Tibial artery (tissue), 4 donors: ENCODE data around the gene C1QTNF6.

Source experiments
- DNase-seq, 2 donors: peaks; one replicate each; pipeline ENCODE4 v3.0.0-alpha.2; 2019
- H3K27ac ChIP-seq, 2 donors: fragments of 200-600 bp; sonication (generic) in 1 of 2; 1 replicate in 1 of 2; 2 replicates in 1 of 2; pipeline ENCODE4 v1.5.1; 2018 to 2019; ENCODE audit warnings: mild to moderate bottlenecking in 1 of 2
- H3K27me3 ChIP-seq, 2 donors: fragments of 200-600 bp; sonication (generic) in 1 of 2; one replicate each; pipeline versions ENCODE4 v1.5.1 to v1.6.0; 2016 to 2019
- H3K36me3 ChIP-seq, 3 donors: fragments of 200-600 bp; sonication (generic) in 2 of 3; one replicate each; pipeline ENCODE4 v1.5.1; 2016 to 2019; ENCODE audit warnings: mild to moderate bottlenecking in 2 of 3
- H3K4me1 ChIP-seq, 4 donors: fragments of 200-600 bp; sonication (generic) in 2 of 4; 1 replicate in 3 of 4; 2 replicates in 1 of 4; pipeline ENCODE4 v1.5.1; 2016 to 2019
- H3K4me3 ChIP-seq, 2 donors: fragments of 200-600 bp; sonication (generic) in 1 of 2; 1 replicate in 1 of 2; 2 replicates in 1 of 2; pipeline ENCODE4 v1.5.1; 2018 to 2019; ENCODE audit warnings: mild to moderate bottlenecking in 2 of 2
- H3K9me3 ChIP-seq, 3 donors: fragments of 200-600 bp; sonication (generic) in 1 of 3; one replicate each; pipeline ENCODE4 v1.5.1; 2016 to 2019
- intact Hi-C: fragments of 100-400 bp; cut with DNase I; formaldehyde crosslinking; loops from one replicate; pipeline ENCODE4 v1.15.0; 2023; ENCODE audit warnings: low total_unique reads
- TF ChIP-seq, protein P1 (sequence below), 2 experiments: fragments of 200-600 bp in 1 of 2; fragments of 450-650 bp in 1 of 2; IDR thresholded peaks; one replicate each; pipeline ENCODE4 v1.5.1; 2017 to 2019; ENCODE audit warnings: antibody characterized with exemption in 2 of 2, mild to moderate bottlenecking in 1 of 2, moderate library complexity in 1 of 2

The C1QTNF6 gene

DNA sequence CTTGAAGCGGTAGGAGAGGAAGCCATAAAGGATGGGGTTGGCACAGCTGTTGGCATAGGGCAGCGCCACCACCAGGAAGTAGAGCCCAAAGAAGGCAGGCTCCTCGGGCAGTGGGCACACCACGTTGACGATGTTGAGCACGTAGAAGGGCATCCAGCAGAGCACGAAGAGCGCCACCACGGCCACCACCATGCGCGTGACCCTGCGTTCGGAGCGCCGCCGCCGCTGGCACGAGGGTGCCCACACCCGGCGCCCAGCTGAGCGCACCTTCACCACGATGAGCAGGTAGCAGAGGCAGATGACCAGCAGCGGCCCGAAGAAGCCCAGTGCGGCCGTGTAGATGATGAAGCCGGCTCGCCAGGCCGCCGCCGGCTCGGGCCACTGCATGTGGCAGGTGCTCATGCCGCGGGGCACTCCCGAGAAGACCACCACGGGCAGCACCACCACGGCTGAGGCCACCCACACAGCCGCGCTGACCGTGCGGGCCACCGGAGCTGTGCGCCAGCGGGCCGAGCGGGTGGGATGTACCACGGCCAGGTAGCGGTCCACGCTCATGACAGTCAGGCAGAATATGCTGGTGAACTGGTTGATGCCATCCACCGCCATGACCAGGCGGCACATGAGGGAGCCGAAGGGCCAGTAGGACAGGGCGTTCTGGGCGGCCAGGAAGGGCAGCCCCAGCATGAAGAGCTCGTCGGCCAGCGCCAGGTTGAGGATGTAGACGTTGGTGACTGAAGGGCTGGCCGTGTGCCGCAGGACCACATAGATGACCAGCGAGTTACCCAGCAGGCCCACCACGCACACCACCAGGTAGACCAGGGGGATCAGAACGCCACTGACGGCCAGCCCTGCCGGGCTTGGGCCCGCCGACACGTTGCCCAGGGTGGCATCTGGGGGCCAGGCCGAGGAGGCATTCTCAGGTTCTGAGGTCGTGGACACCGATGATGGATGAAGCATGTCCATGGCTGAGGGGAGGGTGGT lies 19.1 kb upstream of the C1QTNF6 start:
- Histone ChIP-seq H3K4me3 (no peak overlapping the region), H3K27me3 (peaks cover 0 to 41% of the 10 kb centered on the region in 2 donors), H3K9me3 (no peaks in the 10 kb centered on the region), H3K36me3 (no peaks in the 10 kb centered on the region), H3K4me1 (peaks cover 0 to 5% (median 2%) of the 10 kb centered on the region in 4 donors), H3K27ac (no peak overlapping the region)
- peak; percentile 15 to 55 for DNase-seq
- TF ChIP-seq, protein P1, sequence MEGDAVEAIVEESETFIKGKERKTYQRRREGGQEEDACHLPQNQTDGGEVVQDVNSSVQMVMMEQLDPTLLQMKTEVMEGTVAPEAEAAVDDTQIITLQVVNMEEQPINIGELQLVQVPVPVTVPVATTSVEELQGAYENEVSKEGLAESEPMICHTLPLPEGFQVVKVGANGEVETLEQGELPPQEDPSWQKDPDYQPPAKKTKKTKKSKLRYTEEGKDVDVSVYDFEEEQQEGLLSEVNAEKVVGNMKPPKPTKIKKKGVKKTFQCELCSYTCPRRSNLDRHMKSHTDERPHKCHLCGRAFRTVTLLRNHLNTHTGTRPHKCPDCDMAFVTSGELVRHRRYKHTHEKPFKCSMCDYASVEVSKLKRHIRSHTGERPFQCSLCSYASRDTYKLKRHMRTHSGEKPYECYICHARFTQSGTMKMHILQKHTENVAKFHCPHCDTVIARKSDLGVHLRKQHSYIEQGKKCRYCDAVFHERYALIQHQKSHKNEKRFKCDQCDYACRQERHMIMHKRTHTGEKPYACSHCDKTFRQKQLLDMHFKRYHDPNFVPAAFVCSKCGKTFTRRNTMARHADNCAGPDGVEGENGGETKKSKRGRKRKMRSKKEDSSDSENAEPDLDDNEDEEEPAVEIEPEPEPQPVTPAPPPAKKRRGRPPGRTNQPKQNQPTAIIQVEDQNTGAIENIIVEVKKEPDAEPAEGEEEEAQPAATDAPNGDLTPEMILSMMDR (IDR thresholded peaks at IDR 0.05) = no peak
- intact Hi-C loops = loop anchor here (10.0 kb wide), 1 partner anchor 172 kb away; no protein-coding TSS in a partner anchor

DNA sequence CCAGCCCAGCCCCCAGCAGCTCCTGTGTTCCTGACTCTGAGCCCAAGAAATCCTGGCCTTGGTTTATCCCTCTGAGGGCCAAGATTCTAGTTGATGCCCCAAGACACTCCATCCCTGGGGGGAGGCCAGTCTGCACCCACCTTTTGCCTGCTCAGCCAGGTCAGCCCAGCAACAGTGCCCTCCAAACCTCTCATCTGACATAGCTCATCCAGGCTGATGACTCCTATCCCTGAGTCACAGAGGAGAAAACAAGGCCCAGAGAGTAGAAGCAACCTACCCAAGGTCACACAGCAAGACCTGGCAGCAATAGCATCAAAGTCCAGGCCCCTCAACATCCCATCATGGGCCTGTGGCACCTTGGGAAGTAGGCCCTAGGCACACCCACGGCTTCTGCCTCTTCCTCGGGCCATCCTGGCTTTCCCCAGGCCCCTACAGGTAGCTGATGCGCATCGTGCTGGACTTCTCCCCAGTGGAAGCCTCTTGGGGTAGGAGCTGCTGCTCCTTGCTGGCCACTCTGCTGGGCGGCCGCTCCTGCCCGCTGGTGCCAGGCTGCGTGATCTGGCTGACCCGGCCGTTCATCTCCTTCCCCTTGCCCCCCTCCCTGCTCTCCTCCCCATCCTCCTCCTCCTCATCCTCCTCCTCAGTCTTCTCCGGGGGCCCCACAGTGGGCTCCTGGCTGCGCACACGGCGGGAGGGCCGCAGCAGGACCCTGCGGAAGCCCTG lies 18.2 kb upstream of the C1QTNF6 start:
- Histone ChIP-seq H3K9me3 (no peaks in the 10 kb centered on the region), H3K27me3 (peaks cover 0 to 33% of the 10 kb centered on the region in 2 donors), H3K4me3 (no peak overlapping the region), H3K27ac (no peak overlapping the region), H3K36me3 (no peaks in the 10 kb centered on the region), H3K4me1 (no peaks in the 10 kb centered on the region)
- TF ChIP-seq, protein P1 (IDR thresholded peaks at IDR 0.05) = no peak
- DNase-seq = peak; percentile 3 to 34
- intact Hi-C loops = loop anchor here (10.0 kb wide), 1 partner anchor 171 kb away; no protein-coding TSS in a partner anchor

DNA sequence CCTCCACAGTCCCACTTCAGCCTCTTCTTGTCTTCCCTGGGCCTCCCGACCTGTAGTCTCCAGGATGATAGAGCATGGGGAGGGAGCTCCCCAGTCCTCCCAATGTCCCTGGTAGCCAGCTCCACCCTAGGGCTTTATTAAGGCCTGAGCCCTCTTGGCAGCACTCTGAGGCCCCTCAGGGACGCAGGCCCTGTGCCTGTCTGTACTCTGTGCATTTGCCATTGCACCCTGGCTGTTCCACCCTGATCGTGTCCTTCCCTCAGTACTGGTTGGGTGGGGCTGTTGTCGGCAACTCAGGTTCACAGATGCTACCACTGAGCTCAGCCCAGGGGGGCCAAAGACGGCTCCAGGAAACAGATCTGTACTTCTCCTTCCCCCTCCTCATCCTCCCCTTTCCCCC lies 17.0 kb upstream of the C1QTNF6 start:
- intact Hi-C loops = loop anchor here (10.0 kb wide), 1 partner anchor 170 kb away; no protein-coding TSS in a partner anchor
- Histone ChIP-seq H3K27me3 (peaks cover 0 to 20% of the 10 kb centered on the region in 2 donors), H3K4me1 (no peaks in the 10 kb centered on the region), H3K4me3 (no peak overlapping the region), H3K36me3 (no peaks in the 10 kb centered on the region), H3K9me3 (no peaks in the 10 kb centered on the region), H3K27ac (no peak overlapping the region)
- peak in 1 of 2 donors; percentile 52 for DNase-seq
- TF ChIP-seq, protein P1 (IDR thresholded peaks at IDR 0.05) = no peak

DNA sequence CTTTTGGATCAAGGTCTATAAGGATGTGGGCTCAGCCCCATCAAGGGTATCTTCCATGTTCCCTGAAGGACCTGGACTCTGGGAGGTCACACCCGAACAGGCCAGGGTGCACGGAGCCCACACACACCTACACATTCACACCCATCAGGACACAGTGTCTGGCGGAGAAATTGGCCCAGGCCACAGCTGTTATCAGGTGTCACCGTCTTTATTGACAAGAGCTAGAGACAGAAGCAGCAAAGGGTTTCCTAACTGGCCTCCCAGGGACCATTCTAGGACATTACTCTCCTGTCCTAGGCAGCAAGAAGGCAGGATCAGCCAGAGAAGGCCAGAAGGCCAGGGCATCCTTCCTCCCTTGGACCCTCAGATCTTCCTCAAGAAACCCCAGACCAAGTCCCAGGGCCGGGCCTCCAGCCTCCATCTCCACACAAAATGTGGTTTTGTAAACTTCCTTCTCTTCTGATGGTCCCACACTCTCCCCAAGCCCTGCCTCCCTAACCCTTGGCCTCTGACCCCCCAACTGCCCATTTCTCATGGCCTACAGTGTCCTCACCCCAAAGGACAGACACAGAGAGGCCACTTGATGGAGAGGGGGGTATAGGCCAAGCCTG lies 16.1 kb upstream of the C1QTNF6 start:
- H3K36me3 ChIP-seq = no peaks in the 10 kb centered on the region
- no peaks in the 10 kb centered on the region for H3K9me3 ChIP-seq
- no peak overlapping the region for H3K27ac ChIP-seq
- DNase-seq = peak; percentile 5 to 48
- intact Hi-C loops = loop anchor here (10.0 kb wide), 1 partner anchor 169 kb away; no protein-coding TSS in a partner anchor
- TF ChIP-seq, protein P1 (IDR thresholded peaks at IDR 0.05) = no peak
- H3K27me3 ChIP-seq = peaks cover 0 to 16% of the 10 kb centered on the region in 2 donors
- H3K4me1 ChIP-seq = peaks cover 0 to 5% (median 4%) of the 10 kb centered on the region in 4 donors
- no peak overlapping the region for H3K4me3 ChIP-seq
